Stimulated activated CD8-positive, alpha-beta memory T cell treated with anti-CD3 and anti-CD28 coated beads, Interleukin-12 subunit alpha, Interleukin-12 subunit beta, amount 100 ng/mL, for 4 hours (primary cell): ENCODE measurements around the gene HES5.
"Not testable (repeated sequence)": the region's sequence is repeated elsewhere in the genome, so short reads cannot be mapped to it uniquely, and the experiment has no call there.

ENCODE experiments used
- DNase-seq: peaks from one replicate; pipeline ENCODE4 v3.0.0-alpha.2; 2020; ENCODE audit warnings: low read depth

HES5 gene

DNA sequence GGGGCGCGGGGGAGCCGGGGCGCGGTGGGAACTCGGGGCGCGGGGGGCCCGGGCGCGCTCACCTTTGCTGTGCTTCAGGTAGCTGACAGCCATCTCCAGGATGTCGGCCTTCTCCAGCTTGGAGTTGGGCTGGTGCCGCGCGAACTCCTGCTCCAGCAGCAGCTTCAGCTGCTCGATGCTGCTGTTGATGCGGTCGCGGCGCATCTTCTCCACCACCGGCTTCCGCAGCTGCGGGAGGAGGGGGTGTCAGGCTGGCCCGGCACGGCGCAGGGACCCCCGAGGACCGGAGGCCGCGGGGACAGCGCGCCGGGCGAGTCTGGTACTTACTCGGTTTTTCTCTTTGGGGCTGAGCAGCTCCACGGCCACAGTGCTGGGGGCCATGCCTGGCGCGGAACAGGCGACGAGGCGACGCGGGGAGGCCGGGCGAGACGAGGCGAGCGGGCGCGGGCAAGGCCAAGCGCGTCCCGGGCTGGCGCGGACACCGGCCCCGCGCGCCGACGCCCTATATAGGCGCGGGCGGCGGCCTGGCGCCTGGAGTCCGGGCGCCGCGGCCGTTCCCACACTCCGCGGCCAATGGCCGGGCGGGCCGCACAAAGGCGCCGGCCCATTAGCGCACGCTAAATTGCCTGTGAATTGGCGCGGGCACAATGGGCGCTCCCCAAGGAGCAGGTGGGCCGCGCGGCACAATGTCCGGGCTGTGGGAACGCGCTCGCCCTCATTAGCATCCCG lies at the start of gene HES5:
Gene HES5 (minus strand): TSS at position 480 of the 729 bp plus-strand sequence. CDS start 99 bp downstream, at position 381.
- no peak for DNase-seq

GRCh38 chr1:2578758-2579118 lies 48.7 kb upstream of the HES5 start:
- DNase-seq = no peak

DNA sequence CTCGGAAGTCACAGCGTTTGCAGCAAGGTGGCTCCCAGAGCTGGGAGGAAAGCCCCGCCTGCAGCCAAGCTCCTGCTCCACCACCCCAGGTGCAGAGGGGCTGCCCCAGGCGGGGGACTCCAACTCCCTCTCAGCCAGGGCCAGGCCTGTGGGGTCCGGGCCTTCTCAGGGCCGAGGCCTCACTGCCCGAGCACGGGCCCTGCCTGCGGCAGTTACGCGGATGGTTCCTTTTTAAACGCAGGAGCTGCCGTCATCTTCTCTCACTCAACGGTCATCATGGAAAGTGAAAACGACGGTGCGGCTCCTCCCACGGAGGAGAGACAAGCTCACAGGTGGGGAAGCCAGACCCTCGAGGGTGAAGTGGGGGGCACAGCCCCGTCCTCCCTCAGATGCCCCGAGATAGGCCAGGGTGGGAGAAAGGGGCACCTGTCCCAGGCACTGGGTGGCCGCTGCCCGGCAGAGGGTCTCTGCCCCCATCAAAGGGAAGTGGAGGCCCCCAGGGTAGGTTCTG lies 47.6 kb upstream of the HES5 start:
- not testable (repeated sequence) for DNase-seq

- DNase-seq = no peak
Measured at GRCh38 chr1:2575801-2576663, 46.0 kb upstream of the HES5 start.

GRCh38 chr1:2574350-2574749 lies 44.3 kb upstream of the HES5 start:
- no peak for DNase-seq

DNA sequence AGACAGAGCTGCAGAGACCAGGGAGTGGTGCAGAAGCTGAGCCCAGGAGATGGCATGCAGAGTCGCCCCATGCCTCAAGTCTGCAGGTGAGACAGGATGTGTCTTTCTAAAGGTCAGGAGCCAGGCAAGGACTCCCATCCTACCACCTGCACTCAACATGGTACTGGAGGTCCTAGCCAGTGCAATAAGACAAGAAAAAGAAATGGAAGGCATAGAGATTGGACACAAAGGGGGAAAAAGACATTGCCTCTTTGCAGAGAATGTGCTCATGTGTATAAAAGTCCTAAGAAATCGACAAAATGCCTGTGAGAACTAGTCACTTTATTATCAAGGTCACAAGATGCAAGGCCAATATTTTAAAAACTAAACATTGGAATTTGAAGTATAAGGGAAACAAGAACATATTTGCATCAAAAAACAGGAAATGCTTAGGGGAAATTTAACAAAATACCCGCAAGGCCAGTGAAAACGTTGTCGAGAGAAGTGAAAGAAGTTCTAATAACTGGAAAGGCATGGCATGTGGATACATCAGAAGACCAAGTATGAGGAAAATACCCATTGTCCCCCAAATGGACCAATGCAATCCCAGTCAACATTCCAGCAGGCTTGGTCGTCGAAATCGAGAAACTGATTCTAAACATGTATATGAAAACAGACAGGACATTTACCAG lies 43.3 kb upstream of the HES5 start:
- DNase-seq = no peak

- DNase-seq = no peak
Measured at GRCh38 chr1:2571348-2571747, 41.3 kb upstream of the HES5 start.

DNA sequence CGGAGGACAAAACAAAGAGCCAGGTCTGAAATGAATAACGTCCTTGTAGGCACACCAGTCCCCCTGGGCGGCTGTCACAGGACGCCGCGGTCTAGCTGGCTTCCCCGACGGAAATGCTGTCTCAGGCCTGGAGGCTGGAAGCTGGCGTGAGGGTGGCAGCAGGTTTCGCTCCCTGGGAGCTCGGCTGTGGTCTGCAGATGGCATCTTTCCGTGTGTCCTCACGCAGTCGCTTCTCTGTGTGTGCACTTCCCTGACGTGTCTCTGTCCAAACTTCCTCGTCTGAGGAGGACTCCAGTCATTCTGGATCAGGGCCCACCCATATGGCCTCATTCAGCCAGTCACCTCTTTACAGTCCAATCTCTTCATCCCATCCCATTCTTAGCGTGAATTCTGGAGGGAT lies 40.3 kb upstream of the HES5 start:
- no peak for DNase-seq

GRCh38 chr1:2569703-2570102 lies 39.6 kb upstream of the HES5 start:
- not testable (repeated sequence) for DNase-seq

GRCh38 chr1:2569060-2569459 lies 39.0 kb upstream of the HES5 start:
- no peak for DNase-seq

DNA sequence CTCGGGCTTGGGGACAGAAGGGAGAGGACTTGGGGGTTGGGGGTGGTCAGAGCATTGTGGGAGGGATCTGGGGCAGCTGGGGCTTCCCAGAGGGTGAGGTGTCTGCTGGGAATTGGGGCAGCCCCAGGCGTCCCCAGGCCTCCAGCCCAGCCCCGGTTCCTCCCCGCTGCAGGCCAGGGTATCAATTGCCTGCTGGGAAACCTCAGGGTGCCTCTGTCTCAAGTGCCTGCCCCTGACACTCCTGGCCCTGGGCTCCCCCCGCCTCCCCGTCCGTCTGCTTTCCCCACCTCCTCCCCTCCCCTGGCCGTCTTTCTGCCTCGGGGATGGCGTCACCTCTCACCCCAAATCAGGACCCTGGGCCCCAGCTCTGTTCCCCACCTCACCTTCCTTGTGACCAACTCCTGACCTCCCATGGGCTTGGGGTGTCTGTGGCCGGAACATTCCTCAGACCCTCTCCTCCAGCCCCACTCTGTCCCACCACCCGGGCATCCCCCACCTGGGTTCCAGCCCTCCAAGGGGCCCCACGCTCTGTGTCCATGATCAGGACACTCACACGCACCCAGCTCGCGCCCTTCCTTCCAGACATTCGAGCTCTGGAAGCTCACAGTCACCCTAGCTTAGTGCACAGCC lies 38.2 kb upstream of the HES5 start:
- DNase-seq = not testable (repeated sequence)

- no peak for DNase-seq
Measured at GRCh38 chr1:2567083-2567679, 37.1 kb upstream of the HES5 start.

GRCh38 chr1:2566101-2567045 lies 36.3 kb upstream of the HES5 start:
- no peak for DNase-seq

DNA sequence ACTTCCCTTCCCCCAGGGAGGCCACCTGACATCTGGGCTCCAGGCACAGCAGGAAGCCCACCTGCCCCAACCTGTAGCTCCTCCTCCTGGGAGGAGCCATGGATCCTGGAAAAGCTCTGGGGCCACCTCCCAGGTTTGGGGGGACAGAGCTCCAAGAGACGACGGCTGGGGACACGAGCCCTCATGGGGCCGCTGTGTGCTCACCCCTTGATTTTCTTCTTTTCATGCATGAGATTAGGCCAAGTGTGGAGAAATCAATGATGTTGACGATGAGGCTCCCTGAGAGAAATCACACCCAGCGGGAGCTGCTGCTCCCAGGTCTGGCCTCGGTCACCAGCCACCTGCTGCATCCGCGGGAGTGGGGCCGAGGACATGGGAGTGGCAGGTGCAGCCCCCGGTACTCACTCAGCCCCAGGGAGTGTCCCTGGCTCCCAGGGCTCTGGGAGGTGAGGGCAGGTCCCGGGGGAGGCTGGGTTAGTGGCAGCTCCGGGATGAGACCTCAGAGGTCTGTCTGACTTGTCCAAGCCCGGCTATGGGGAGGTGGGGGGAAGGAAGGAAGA lies 34.8 kb upstream of the HES5 start:
- no peak for DNase-seq

- no peak for DNase-seq
Measured at GRCh38 chr1:2564006-2564814, 34.1 kb upstream of the HES5 start.

GRCh38 chr1:2563205-2563604 lies 33.1 kb upstream of the HES5 start:
- no peak for DNase-seq

- no peak for DNase-seq
Measured at GRCh38 chr1:2561898-2562895, 32.1 kb upstream of the HES5 start.

- DNase-seq = no peak
Measured at GRCh38 chr1:2561446-2561845, 31.4 kb upstream of the HES5 start.
